ENCODE results near the gene TPD52L1. TPM values are rescaled to one million over a fixed set of nuclear protein-coding genes. Genes with fewer than 3 reads are reported as not detected.

TPD52L1 gene
- total and polyA plus RNA-seq, 2 of the 4 experiments (the other 2 are of a cell fraction) = 10.2 to 13.5 TPM

DNA sequence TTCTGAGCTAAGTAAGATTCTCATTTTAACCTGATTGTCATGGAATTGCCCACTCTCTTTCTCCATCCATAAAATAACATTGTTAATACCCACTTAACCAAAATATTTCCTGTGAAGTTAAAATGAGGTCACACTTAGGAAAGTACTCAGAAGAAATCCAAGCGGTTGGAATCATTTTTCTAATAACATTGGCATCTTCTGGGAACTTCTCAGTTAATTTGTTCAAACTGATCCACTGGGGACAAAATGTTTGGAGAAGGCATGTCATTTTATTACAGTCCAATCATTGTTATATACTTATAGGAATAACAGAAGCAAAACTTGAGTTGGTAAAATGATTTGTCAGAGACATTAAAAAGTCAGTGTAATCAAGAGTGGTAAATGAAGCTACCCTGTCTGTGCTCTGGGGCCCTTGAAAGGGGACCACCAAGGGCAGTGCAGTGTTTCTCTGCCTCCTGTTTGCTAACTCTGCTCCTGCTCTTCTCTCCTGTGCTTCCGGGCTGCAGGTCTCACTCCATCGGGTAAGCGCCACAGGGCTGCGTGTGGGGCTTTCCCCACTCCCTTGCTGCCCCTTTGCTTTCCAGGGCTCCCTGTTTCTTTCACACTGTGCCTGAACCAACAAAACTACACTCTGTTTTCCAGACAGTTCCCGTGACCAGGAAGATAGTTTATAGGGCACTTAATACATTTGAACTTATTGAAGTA lies 98.1 kb downstream of the TPD52L1 start:
- H3K79me1 ChIP-seq (ENCODE audit: low read depth in 1 of 2, low read length in 2 of 2) = no peaks in the 10 kb centered on the region
- H3K4me3 ChIP-seq (ENCODE audit: insufficient read depth, low read depth, low read length) = no peak overlapping the region
- H2AFZ ChIP-seq (replicated peaks; ENCODE audit: low read length, poor library complexity) = peak overlapping the region; percentile 60
- H3K36me3 ChIP-seq (ENCODE audit: control insufficient read depth, insufficient read depth, low read length) = no peaks in the 10 kb centered on the region
- CTCF ChIA-PET = no interaction called here
- POLR2A ChIA-PET (ENCODE audit: unreplicated experiment) = interaction anchor here (0.6 kb wide), 1 partner anchor 29 kb away, joined by 4 read pairs; no protein-coding TSS in a partner anchor
- H3K4me1 ChIP-seq (ENCODE audit: control insufficient read depth, insufficient read depth, low read length) = peaks cover 10% of the 10 kb centered on the region
- peak overlapping the region; percentile 1; the same call in 1 of the 2 replicates for H2BK20ac ChIP-seq (ENCODE audit: low read depth, low read length)
- no peak overlapping the region for H2AK9ac ChIP-seq (replicated peaks; ENCODE audit: low read depth, low read length, poor library complexity)
- no CpG with 5 or more reads among the region's 6 CpGs for WGBS, 2 experiments (ENCODE audit: extremely low coverage in 2 of 2, insufficient read length in 1 of 2)
- H3K23ac ChIP-seq (ENCODE audit: low read depth, low read length) = peak overlapping the region; percentile 22; the same call in 1 of the 2 replicates
- peak overlapping the region; percentile 24; the same call in 2 of the 3 replicates for H2BK15ac ChIP-seq (ENCODE audit: low read depth, low read length)
- H3K56ac ChIP-seq (ENCODE audit: extremely low read depth, insufficient read depth, low read length) = no peak overlapping the region
- H4K8ac ChIP-seq (ENCODE audit: low read depth in 2 of 2, low read length in 2 of 2) = peak overlapping the region; percentile 53 to 82
- H4K20me1 ChIP-seq (ENCODE audit: insufficient read depth, low read length) = no peaks in the 10 kb centered on the region
- H3K18ac ChIP-seq (ENCODE audit: low read depth, low read length) = peak overlapping the region; percentile 19
- peak overlapping the region; percentile 37 for H3K4me2 ChIP-seq (ENCODE audit: low read depth, low read length)
- 0 out of 2 replicates have a peak overlapping the region, but pooled peaks have one; percentile 5 for H3K14ac ChIP-seq (replicated peaks; ENCODE audit: low read depth, low read length)
- H2BK120ac ChIP-seq (ENCODE audit: low read depth, low read length) = peak overlapping the region; percentile 50
- dilution Hi-C loops (cut with HindIII; ENCODE audit: low sequenced_read_pairs, unreplicated experiment) = no loop called here
- BruUV-seq (replicated peaks) = no TSS peak
- no peaks in the 10 kb centered on the region for H3K27me3 ChIP-seq (ENCODE audit: control insufficient read depth, insufficient read depth, low read length)
- H4K5ac ChIP-seq (ENCODE audit: low read depth, low read length) = peak overlapping the region; percentile 99
- H4K91ac ChIP-seq (ENCODE audit: insufficient read depth, low read depth, low read length) = peak overlapping the region; percentile 74
- peak overlapping the region; percentile 17; the same call in 1 of the 2 replicates for H3K4ac ChIP-seq (ENCODE audit: low read depth, low read length)
- peak overlapping the region; percentile 3 for H2BK5ac ChIP-seq (ENCODE audit: low read depth, low read length, poor library complexity, severe bottlenecking)
- peak overlapping the region; percentile 39; the same call in 1 of the 2 replicates for H3K27ac ChIP-seq (ENCODE audit: insufficient read depth, low read length)
- in situ Hi-C loops (cut with MboI; ENCODE audit: low sequenced_read_pairs) = no loop called here
- DNase-seq (no peak), ATAC-seq (ENCODE audit: low read depth) (peak; percentile 67)
- peak overlapping the region; percentile 73; the same call in 1 of the 2 replicates for H3K9ac ChIP-seq (ENCODE audit: low read depth, low read length)
- no peak overlapping the region for H2AK5ac ChIP-seq (ENCODE audit: low read depth, low read length)
- intact Hi-C loops (cut with micrococcal nuclease) = loop anchor here (5.0 kb wide), 1 partner anchor 49 kb away; no protein-coding TSS in a partner anchor
- H3K9me1 ChIP-seq (ENCODE audit: insufficient read depth, low read length) = 0 out of 2 replicates have a peak, but pooled peaks cover 3% of the 10 kb centered on the region
- no peak for TF ChIP-seq CHD1 (IDR thresholded peaks at IDR 0.05; ENCODE audit: low read depth, low read length)
- TF ChIP-seq MAFK (IDR thresholded peaks at IDR 0.05; ENCODE audit: low read depth, low read length) = no peak
- TF ChIP-seq MAZ (IDR thresholded peaks at IDR 0.05; ENCODE audit: borderline replicate concordance, low read depth, low read length) = no peak
- no peak for TF ChIP-seq RAD21 (IDR thresholded peaks at IDR 0.05; ENCODE audit: low read length)
- no peak for TF ChIP-seq RFX5 (IDR thresholded peaks at IDR 0.05; ENCODE audit: low read depth, low read length)
- TF ChIP-seq BHLHE40 (IDR thresholded peaks at IDR 0.05; ENCODE audit: low read depth, low read length) = no peak
- no peaks in the 10 kb centered on the region for H3K9me3 ChIP-seq (ENCODE audit: control insufficient read depth, insufficient read depth, low read length)

Data from IMR-90 (cell line).